Astrocyte (in vitro differentiated cells and primary cell): Measurements from ENCODE around the gene GXYLT2.

Source experiments
- CTCF ChIP-seq: IDR thresholded peaks from 2 replicates; pipeline ENCODE4 v1.5.1; 2011; ENCODE audit warnings: low read depth, mild to moderate bottlenecking, inconsistent platforms, low read length, moderate library complexity; ENCODE audit not compliant: insufficient read depth
- EZH2 ChIP-seq: IDR thresholded peaks from 2 replicates; pipeline ENCODE4 v1.6.1; 2012; ENCODE audit warnings: mild to moderate bottlenecking, low read length, inconsistent platforms; ENCODE audit not compliant: insufficient read depth

- TF ChIP-seq CTCF: no peak
- TF ChIP-seq EZH2: no peak
Measured at GRCh38 chr3:73021301-73021835, 133.5 kb downstream of the GXYLT2 start.
